Brain microvascular endothelial cell (primary cell): ENCODE results near the gene ZBTB32.

Experiments used
- DNase-seq: peaks from one replicate; pipeline ENCODE4 v3.0.0-alpha.2; 2020
- H3K27ac ChIP-seq: fragments of 250-450 bp; sonication (Bioruptor Pico); 2 replicates; pipeline ENCODE4 v1.5.1; 2020; ENCODE audit warnings: mild to moderate bottlenecking, moderate library complexity
- H3K27me3 ChIP-seq: fragments of 250-450 bp; sonication (Bioruptor Pico); replicated peaks from 2 replicates; pipeline ENCODE4 v1.5.1; 2020; ENCODE audit warnings: mild to moderate bottlenecking
- H3K36me3 ChIP-seq: fragments of 250-450 bp; sonication (Bioruptor Pico); replicated peaks from 2 replicates; pipeline ENCODE4 v1.5.1; 2020; ENCODE audit warnings: mild to moderate bottlenecking
- H3K4me3 ChIP-seq: 2 replicates; pipeline ENCODE4 v1.5.1; 2011; ENCODE audit warnings: low read depth, mild to moderate bottlenecking, control low read depth, low read length, moderate library complexity
- in situ Hi-C: cut with HindIII; loops from 2 replicates; pipeline ENCODE4 v1.10.0; 2017; ENCODE audit warnings: low sequenced_read_pairs, low pct_ligation_motif_present
- TF ChIP-seq, protein P1 (sequence below): IDR thresholded peaks from 2 replicates; pipeline ENCODE4 v1.5.1; 2011; ENCODE audit warnings: low read depth, mild to moderate bottlenecking, moderate library complexity, low read length, control low read depth, inconsistent platforms; ENCODE audit errors: missing control alignments

The ZBTB32 gene

DNA sequence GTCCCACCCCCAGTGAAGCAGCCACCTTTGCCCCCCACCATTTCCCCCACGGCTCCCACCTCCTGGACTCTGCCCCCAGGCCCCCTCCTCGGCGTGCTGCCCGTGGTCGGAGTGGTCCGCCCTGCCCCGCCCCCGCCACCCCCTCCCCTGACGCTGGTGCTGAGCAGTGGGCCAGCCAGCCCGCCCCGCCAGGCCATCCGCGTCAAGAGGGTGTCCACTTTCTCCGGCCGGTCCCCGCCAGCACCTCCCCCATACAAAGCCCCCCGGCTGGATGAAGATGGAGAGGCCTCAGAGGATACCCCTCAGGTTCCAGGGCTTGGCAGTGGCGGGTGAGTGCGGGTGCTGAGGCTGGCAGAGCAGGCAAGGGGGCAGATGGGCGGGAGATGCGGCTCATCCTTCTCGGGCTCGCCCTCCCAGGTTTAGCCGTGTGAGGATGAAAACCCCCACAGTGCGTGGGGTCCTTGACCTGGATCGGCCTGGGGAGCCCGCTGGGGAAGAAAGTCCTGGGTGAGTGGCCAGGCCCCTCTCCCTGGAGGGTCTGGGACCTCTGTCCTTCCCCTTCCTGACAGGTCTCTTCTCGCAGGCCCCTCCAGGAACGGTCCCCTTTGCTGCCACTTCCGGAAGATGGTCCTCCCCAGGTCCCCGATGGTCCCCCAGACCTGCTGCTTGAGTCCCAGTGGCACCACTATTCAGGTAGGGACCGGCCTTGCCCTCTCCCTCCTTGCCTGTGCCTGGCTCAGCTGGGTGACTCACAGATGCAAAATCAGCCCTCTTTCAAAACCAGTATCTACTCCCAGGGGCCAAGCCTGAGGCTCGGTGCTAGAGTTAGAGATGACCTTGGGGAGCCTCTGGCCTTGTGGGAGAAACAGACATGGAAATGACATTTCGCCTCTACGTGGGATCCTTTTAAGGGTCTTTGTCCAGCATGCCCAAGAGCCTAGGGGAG is 29.1 kb downstream of the ZBTB32 start:
- TF ChIP-seq, protein P1, sequence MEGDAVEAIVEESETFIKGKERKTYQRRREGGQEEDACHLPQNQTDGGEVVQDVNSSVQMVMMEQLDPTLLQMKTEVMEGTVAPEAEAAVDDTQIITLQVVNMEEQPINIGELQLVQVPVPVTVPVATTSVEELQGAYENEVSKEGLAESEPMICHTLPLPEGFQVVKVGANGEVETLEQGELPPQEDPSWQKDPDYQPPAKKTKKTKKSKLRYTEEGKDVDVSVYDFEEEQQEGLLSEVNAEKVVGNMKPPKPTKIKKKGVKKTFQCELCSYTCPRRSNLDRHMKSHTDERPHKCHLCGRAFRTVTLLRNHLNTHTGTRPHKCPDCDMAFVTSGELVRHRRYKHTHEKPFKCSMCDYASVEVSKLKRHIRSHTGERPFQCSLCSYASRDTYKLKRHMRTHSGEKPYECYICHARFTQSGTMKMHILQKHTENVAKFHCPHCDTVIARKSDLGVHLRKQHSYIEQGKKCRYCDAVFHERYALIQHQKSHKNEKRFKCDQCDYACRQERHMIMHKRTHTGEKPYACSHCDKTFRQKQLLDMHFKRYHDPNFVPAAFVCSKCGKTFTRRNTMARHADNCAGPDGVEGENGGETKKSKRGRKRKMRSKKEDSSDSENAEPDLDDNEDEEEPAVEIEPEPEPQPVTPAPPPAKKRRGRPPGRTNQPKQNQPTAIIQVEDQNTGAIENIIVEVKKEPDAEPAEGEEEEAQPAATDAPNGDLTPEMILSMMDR: no peak
- Histone ChIP-seq H3K36me3 (peaks cover 78% of the 10 kb centered on the region), H3K4me3 (no peak overlapping the region), H3K27ac (no peak overlapping the region), H3K27me3 (no peaks in the 10 kb centered on the region)
- in situ Hi-C loops: no loop called here
- DNase-seq: no peak

DNA sequence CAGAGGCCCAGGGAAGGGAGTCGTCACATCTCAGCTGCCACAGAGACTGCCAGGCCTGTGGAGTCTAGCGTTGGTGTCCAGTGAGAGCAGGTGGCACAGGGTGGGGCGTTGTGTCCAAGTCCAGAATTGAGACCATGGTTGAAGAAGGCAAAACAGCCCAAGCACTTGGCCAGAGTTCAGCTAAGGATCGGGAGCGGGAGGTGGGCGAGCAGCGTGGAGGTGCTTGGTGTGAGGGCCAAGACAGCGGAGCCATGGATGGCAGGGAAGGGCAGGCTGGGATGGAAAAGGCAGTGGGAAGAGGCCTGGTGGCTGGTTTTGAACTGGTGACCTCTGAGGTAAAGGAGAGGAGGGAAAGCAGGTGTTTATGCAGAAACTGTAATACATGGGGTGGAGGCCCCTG is 29.9 kb downstream of the ZBTB32 start:
- H3K36me3 ChIP-seq: peaks cover 73% of the 10 kb centered on the region
- no peak for DNase-seq
- TF ChIP-seq, protein P1: no peak
- H3K4me3 ChIP-seq: no peak overlapping the region
- no peaks in the 10 kb centered on the region for H3K27me3 ChIP-seq
- in situ Hi-C loops: no loop called here
- no peak overlapping the region for H3K27ac ChIP-seq

DNA sequence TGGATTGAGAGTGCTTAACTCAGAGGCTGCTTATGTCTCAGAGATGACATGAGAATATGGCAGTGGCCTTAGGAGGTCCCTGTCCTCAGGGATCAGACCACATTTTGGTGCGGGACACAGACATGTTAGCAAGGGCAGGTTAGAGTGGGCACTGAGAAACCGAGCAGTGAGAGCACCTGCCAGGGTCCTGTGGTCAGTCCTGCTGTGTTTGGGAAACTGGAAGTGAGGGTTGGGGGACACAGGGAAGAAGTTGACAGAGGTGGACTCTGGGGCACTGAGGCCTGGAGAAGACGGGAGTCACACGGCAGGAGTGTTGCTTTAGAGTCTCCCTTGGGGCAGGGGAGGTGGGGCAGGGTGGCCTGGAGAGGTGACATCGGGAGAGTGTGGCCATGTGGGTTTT is 30.5 kb downstream of the ZBTB32 start:
- Histone ChIP-seq H3K36me3 (peaks cover 67% of the 10 kb centered on the region), H3K27me3 (no peaks in the 10 kb centered on the region), H3K4me3 (no peak overlapping the region), H3K27ac (no peak overlapping the region)
- TF ChIP-seq, protein P1: no peak
- DNase-seq: no peak
- in situ Hi-C loops: no loop called here

DNA sequence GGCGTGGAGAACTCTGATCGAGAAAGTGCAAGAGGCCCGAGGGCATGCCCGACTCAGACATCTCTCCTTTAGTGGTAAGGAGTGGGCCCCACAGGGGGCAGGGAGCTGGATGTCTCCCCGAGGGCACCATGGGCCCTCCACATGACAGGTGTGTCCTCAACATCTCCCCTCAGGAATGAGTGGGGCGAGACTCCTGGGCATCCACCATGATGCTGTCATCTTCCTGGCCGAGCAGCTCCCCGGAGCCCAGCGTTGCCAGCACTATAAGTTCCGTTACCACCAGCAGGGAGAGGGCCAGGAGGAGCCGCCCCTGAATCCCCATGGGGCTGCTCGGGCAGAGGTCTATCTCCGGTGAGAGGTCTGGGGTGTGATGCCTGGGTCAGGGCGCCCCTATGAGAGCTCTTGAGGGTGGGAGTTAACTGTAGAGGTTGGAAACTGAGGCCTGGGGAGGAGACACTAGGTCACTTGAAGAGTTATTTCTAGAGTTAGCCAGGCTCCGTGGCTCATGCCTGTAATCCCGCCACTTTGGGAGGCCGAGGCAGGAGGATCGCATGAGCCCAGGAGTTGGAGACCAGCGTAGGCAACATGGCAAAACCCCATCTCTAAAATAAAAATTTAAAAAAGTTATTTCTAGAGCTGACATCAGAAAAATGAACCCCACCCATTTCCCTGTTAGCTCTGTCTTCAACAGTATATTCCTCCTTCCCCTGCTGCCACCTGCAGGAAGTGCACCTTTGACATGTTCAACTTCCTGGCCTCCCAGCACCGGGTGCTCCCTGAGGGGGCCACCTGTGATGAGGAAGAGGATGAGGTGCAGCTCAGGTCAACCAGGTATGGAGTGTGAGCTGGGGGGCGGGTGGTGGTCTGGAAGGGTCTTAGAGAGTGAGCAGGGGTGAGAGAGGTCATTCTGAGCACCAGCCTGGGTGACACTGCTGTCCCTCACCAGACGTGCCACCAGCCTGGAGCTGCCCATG is 32.8 kb downstream of the ZBTB32 start:
- no peaks in the 10 kb centered on the region for H3K27me3 ChIP-seq
- TF ChIP-seq, protein P1: peak; percentile 21
- no peak overlapping the region for H3K4me3 ChIP-seq
- DNase-seq: no peak
- H3K27ac ChIP-seq: no peak overlapping the region
- peaks cover 46% of the 10 kb centered on the region for H3K36me3 ChIP-seq
- in situ Hi-C loops: no loop called here

DNA sequence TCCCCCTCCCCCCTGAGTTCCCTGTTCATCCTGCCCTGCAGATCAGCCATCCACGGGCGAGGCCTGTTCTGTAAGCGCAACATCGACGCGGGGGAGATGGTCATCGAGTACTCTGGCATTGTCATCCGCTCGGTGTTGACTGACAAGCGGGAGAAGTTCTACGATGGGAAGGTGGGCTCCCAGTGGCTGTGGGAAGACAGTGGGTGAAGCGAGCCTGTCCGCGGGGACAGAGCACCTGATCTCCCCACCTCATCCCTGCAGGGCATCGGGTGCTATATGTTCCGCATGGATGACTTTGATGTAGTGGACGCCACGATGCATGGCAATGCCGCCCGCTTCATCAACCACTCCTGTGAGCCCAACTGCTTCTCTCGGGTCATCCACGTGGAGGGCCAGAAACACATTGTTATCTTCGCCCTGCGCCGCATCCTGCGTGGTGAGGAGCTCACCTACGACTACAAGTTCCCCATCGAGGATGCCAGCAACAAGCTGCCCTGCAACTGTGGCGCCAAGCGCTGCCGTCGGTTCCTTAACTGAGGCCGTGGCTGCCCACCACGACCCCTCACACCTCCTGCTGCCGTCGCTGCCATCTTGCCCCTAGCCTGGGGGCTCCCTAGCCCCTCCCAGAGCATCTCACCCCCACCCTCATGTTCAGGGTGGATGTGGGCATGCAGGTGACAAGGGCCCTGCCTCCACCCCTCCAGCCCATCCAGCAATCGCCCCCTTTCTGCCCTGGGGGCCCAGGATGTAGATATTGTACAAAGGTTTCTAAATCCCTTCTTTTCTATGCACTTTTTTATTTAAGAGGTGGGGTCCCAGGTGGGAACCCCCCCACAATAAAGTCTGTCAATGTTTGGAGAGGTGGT is 33.9 kb downstream of the ZBTB32 start:
- H3K4me3 ChIP-seq: no peak overlapping the region
- TF ChIP-seq, protein P1: no peak
- in situ Hi-C loops: no loop called here
- DNase-seq: no peak
- no peak overlapping the region for H3K27ac ChIP-seq
- peaks cover 38% of the 10 kb centered on the region for H3K36me3 ChIP-seq
- H3K27me3 ChIP-seq: no peaks in the 10 kb centered on the region
